GM23338 (cell line): ENCODE data around the gene ABCB6. TPM values are rescaled to one million over a fixed set of nuclear protein-coding genes. Genes with fewer than 3 reads are reported as not detected.

Source experiments
- ATAC-seq: fragments of 200-7000 bp; cut with Tn5 transposase; 3 replicates; pipeline ENCODE4 v1.9.1; 2020
- DNase-seq: peaks from one replicate; pipeline ENCODE4 v3.0.0-alpha.2; 2015; ENCODE audit warnings: low spot score
- H2AFZ ChIP-seq: fragments of 200-600 bp; sonication (generic); 2 replicates; pipeline ENCODE4 v1.8.0; 2016; ENCODE audit warnings: antibody characterized with exemption, mild to moderate bottlenecking, moderate library complexity
- H3F3A ChIP-seq: fragments of 200-600 bp; sonication (generic); replicated peaks from 2 replicates; pipeline ENCODE4 v1.8.0; 2017; ENCODE audit warnings: antibody characterized with exemption, mixed run types, low read depth
- H3K27ac ChIP-seq: fragments of 200-600 bp; sonication (generic); 2 replicates; pipeline ENCODE4 v1.6.1; 2016; ENCODE audit warnings: low read depth
- H3K27me3 ChIP-seq: fragments of 200-600 bp; sonication (generic); 2 replicates; pipeline ENCODE4 v1.8.0; 2016; ENCODE audit warnings: mild to moderate bottlenecking, mixed run types, moderate library complexity; ENCODE audit not compliant: insufficient read depth
- H3K36me3 ChIP-seq: fragments of 200-600 bp; sonication (generic); 2 replicates; pipeline ENCODE4 v1.8.0; 2016; ENCODE audit warnings: mild to moderate bottlenecking; ENCODE audit not compliant: insufficient read depth
- H3K4me1 ChIP-seq: fragments of 200-600 bp; sonication (generic); 2 replicates; pipeline ENCODE4 v1.8.0; 2016; ENCODE audit warnings: mild to moderate bottlenecking, moderate library complexity; ENCODE audit not compliant: insufficient read depth
- H3K4me2 ChIP-seq: fragments of 200-600 bp; sonication (generic); 2 replicates; pipeline ENCODE4 v1.7.1; 2017; ENCODE audit warnings: mixed run types
- H3K4me3 ChIP-seq: fragments of 200-600 bp; sonication (generic); 2 replicates; pipeline ENCODE4 v1.6.1; 2016; ENCODE audit warnings: mixed run types
- H3K79me2 ChIP-seq: fragments of 200-600 bp; sonication (generic); replicated peaks from 2 replicates; pipeline ENCODE4 v1.8.0; 2017; ENCODE audit warnings: mild to moderate bottlenecking; ENCODE audit not compliant: insufficient read depth
- H3K9me2 ChIP-seq: fragments of 200-600 bp; sonication (generic); 2 replicates; pipeline ENCODE4 v1.8.0; 2017; ENCODE audit not compliant: insufficient read depth
- H4K20me1 ChIP-seq: fragments of 200-600 bp; sonication (generic); replicated peaks from 2 replicates; pipeline ENCODE4 v1.8.0; 2017; ENCODE audit warnings: mild to moderate bottlenecking; ENCODE audit not compliant: insufficient read depth
- H3K27ac Mint-ChIP-seq: 2 replicates; pipeline ENCODE4 v1.8.0; 2020; ENCODE audit warnings: inconsistent platforms, mild to moderate bottlenecking, moderate library complexity, mixed read lengths
- H3K27me3 Mint-ChIP-seq: 3 replicates; pipeline ENCODE4 v1.8.0; 2022; ENCODE audit warnings: low read depth, mild to moderate bottlenecking, moderate library complexity, mixed read lengths, inconsistent platforms; ENCODE audit not compliant: insufficient read depth, poor library complexity
- H3K36me3 Mint-ChIP-seq: 3 replicates; pipeline ENCODE4 v1.8.0; 2021; ENCODE audit warnings: low read depth, mild to moderate bottlenecking, inconsistent platforms, moderate library complexity, mixed read lengths
- H3K4me1 Mint-ChIP-seq: 3 replicates; pipeline ENCODE4 v1.8.0; 2020; ENCODE audit warnings: mild to moderate bottlenecking, inconsistent platforms, mixed read lengths
- H3K4me3 Mint-ChIP-seq: 3 replicates; pipeline ENCODE4 v1.8.0; 2021; ENCODE audit warnings: moderate library complexity, mild to moderate bottlenecking, inconsistent platforms, mixed read lengths
- H3K9me3 Mint-ChIP-seq: 3 replicates; pipeline ENCODE4 v1.8.0; 2020; ENCODE audit warnings: moderate library complexity, mild to moderate bottlenecking, inconsistent platforms, mixed read lengths
- CREB1 ChIP-seq: fragments of 250-450 bp; sonication (Bioruptor Pico); IDR thresholded peaks from 2 replicates; pipeline ENCODE4 v1.5.0; 2020; ENCODE audit warnings: low read depth, mild to moderate bottlenecking, moderate library complexity
- CTCF ChIP-seq, 2 experiments: fragments of 200-600 bp in 1 of 2; sonication (generic) in 1 of 2; conservative IDR thresholded peaks; 2 replicates each; pipeline versions ENCODE4 v1.5.1 to v1.6.1; 2016 to 2017; ENCODE audit warnings: antibody characterized with exemption in 2 of 2, low read depth in 2 of 2, mild to moderate bottlenecking in 2 of 2, moderate library complexity in 1 of 2
- ETS1 ChIP-seq: IDR thresholded peaks from 2 replicates; pipeline ENCODE4 v1.6.1; 2016; ENCODE audit warnings: antibody characterized with exemption
- EZH2 ChIP-seq: fragments of 200-600 bp; sonication (generic); IDR thresholded peaks from one replicate; pipeline ENCODE4 v1.8.0; 2017; ENCODE audit warnings: antibody characterized with exemption, mild to moderate bottlenecking, low read depth; ENCODE audit not compliant: unreplicated experiment
- EZH2phosphoT487 ChIP-seq: fragments of 200-600 bp; sonication (generic); IDR thresholded peaks from one replicate; pipeline ENCODE4 v1.8.1; 2018; ENCODE audit warnings: antibody characterized with exemption; ENCODE audit not compliant: unreplicated experiment
- JUNB ChIP-seq: IDR thresholded peaks from one replicate; pipeline ENCODE4 v1.6.1; 2016; ENCODE audit warnings: antibody characterized with exemption; ENCODE audit not compliant: unreplicated experiment
- NANOG ChIP-seq: IDR thresholded peaks from 2 replicates; pipeline ENCODE4 v1.6.1; 2016; ENCODE audit warnings: antibody characterized with exemption, borderline replicate concordance
- POLR2AphosphoS5 ChIP-seq: IDR thresholded peaks from 2 replicates; pipeline ENCODE4 v1.6.1; 2016; ENCODE audit warnings: antibody characterized with exemption, low read depth
- REST ChIP-seq: IDR thresholded peaks from one replicate; pipeline ENCODE4 v1.6.1; 2018; ENCODE audit warnings: antibody characterized with exemption; ENCODE audit not compliant: unreplicated experiment
- STAT1 ChIP-seq: IDR thresholded peaks from one replicate; pipeline ENCODE4 v1.6.1; 2016; ENCODE audit warnings: antibody characterized with exemption; ENCODE audit not compliant: unreplicated experiment
- ZNF114 ChIP-seq: fragments of 250-450 bp; sonication (Bioruptor Pico); IDR thresholded peaks from 2 replicates; pipeline ENCODE4 v1.5.0; 2020; ENCODE audit warnings: mild to moderate bottlenecking, moderate library complexity
- ZNF331 ChIP-seq: fragments of 250-450 bp; sonication (Bioruptor Pico); IDR thresholded peaks from 2 replicates; pipeline ENCODE4 v1.5.0; 2020; ENCODE audit warnings: low read depth, mild to moderate bottlenecking, moderate library complexity
- ZNF462 ChIP-seq: fragments of 250-450 bp; sonication (Bioruptor Pico); IDR thresholded peaks from 2 replicates; pipeline ENCODE4 v1.5.0; 2020; ENCODE audit warnings: mild to moderate bottlenecking, moderate library complexity
- polyA plus RNA-seq: library from polyadenylated mRNA; unstranded; fragments of >200 nt; fragmentation: Nextera tagmentation; extraction: Ambion mirVana; gene quantifications from 2 replicates; pipeline ENCODE4 v1.2.1, GENCODE V29; 2016
- total RNA-seq: library from RNA; depleted of rRNA; stranded (reverse); fragments of >200 nt; shearing (Covaris generic); gene quantifications from 2 replicates; pipeline ENCODE4 v1.2.3, GENCODE V29; 2014

ABCB6 gene
- total and polyA plus RNA-seq, 2 experiments from 2014 or later, result 26.2 to 35.1 TPM

- Histone ChIP-seq H3K4me3 (no peak overlapping the region), H2AFZ (no peak overlapping the region), H3K4me1 (peaks cover 12% of the 10 kb centered on the region), H3K79me2 (no peaks in the 10 kb centered on the region), H3K36me3 (no peaks in the 10 kb centered on the region; the same call in 1 of the 2 replicates), H3K9me2 (no peaks in the 10 kb centered on the region), H4K20me1 (no peaks in the 10 kb centered on the region; the same call in 1 of the 2 replicates), H3F3A (peaks cover 13% of the 10 kb centered on the region; the same call in 1 of the 2 replicates), H3K27ac (no peak overlapping the region), H3K27me3 (no peaks in the 10 kb centered on the region), H3K4me2 (no peak overlapping the region)
- Mint-ChIP-seq H3K36me3 (peaks cover 57% of the 10 kb centered on the region), H3K4me3 (no peak overlapping the region), H3K4me1 (peaks cover 13% of the 10 kb centered on the region; the same call in 2 of the 3 replicates), H3K9me3 (no peaks in the 10 kb centered on the region), H3K27ac (no peak overlapping the region), H3K27me3 (peaks cover 11% of the 10 kb centered on the region)
- DNase-seq, result no peak
- no peak for ATAC-seq
- TF ChIP-seq ZNF462 (no peak), EZH2phosphoT487 (no peak), REST (no peak), STAT1 (no peak), JUNB (no peak), EZH2 (no peak), ZNF114 (CRISPR knock-in tag) (no peak), ETS1 (no peak), NANOG (no peak), CREB1 (no peak), ZNF331 (CRISPR knock-in tag) (no peak), CTCF (conservative IDR thresholded peaks at IDR 0.05; ENCODE audit: low read depth in 2 of 2) (no peak), POLR2AphosphoS5 (no peak)
Observed at GRCh38 chr2:219210886-219211362, 7.8 kb downstream of the ABCB6 start.
